HG03097 (cell line): ENCODE measurements around the gene ZNF322.
A peak's percentile ranks its signal among the peaks of the same experiment; 100 is the strongest.
"Not testable (repeated sequence)": the region's sequence is repeated elsewhere in the genome, so short reads cannot be mapped to it uniquely, and the experiment has no call there.

Source experiments
- ATAC-seq: cut with Tn5 transposase; IDR thresholded peaks from one replicate; pipeline ENCODE4 v1.9.1; 2021; ENCODE audit not compliant: unreplicated experiment, low FRiP score

The ZNF322 gene, protein sequence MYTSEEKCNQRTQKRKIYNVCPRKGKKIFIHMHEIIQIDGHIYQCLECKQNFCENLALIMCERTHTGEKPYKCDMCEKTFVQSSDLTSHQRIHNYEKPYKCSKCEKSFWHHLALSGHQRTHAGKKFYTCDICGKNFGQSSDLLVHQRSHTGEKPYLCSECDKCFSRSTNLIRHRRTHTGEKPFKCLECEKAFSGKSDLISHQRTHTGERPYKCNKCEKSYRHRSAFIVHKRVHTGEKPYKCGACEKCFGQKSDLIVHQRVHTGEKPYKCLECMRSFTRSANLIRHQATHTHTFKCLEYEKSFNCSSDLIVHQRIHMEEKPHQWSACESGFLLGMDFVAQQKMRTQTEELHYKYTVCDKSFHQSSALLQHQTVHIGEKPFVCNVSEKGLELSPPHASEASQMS

DNA sequence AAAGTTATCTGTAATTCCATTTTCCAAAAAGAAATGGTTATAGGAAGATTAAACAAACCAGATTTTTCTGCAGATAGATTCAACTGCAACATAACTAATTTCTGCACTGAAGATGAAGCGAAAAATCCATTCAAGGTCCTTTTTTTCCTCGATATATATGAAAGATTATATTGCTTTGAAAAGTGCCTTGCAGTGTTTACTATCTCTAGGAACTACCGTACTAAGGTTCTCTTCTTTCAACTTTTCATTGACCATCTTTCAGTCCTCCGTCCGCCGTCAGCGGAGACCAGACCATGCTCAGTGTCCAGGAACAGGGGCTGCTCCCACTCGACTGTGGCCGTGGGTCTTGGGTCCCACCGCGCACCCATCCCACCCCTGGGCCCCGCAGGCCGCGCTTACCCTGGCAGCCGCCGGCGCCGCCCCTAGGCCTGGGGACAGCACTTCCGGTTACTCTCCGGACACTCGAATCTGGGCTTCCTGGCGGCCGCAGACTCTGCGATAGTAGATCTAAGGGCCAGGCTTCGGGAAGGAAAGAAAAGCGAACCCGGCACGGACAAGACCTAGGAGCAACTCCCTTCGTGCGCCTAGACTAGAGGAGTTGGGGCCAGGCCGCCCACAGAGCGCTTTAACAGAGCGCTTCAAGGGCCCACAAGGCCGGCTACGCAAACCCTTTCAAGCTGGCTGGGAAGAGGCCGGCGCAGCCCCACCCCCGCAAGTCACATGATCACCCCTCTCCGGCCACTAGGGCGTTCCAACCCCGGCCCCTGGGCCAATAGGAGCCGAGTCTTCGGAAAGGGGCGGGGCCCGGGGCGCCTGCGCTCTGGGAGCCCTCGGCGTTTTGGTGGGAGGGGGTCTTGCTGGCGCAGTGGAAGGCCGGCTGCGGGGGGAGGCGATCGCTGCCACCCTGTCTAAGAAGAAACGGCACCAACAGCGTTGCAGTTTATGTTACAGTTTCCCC is at the start of gene ZNF322:
TSS of gene ZNF322 (minus strand) at position 705 of the 958 bp plus-strand sequence. CDS start 21,193 bp downstream, outside the sequence.
- ATAC-seq = peak; percentile 94

DNA sequence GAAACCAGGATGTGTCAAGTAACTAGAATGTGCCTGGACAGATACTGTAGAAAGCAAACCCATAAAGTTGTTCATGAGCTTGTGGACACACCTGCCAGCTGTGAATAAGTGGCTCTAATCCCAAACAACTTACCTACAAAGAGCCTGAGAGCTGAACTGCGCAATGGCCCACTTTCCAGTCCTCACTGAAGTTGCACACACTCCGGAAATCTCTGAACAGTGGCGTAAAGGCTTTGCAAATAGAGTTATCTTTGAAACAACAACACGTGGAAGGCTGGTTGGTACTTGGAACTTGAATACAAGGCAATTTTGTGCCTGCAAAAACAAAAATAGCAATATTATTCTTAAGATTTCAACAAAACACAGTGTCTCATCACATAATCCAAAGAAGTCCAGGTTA is 46.2 kb upstream of the ZNF322 start:
- not testable (repeated sequence) for ATAC-seq

DNA sequence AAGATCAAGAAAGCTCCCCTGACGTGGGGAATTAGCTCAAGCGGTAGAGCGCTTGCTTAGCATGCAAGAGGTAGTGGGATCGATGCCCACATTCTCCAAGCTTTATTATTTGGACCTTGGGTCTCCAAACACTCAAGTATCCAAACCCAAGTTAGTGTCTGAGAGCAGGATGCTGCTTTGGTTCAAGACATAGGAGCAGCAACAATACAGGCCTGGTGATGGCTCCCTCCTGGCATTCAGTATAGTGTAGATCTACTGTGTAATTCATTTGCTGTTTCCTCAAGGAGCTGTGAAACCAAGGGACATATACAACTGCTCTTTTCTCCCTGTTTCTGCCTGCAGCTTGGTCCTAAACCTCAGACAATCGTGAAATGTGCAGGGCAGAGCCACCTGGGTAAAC is 45.8 kb upstream of the ZNF322 start:
- ATAC-seq = not testable (repeated sequence)

DNA sequence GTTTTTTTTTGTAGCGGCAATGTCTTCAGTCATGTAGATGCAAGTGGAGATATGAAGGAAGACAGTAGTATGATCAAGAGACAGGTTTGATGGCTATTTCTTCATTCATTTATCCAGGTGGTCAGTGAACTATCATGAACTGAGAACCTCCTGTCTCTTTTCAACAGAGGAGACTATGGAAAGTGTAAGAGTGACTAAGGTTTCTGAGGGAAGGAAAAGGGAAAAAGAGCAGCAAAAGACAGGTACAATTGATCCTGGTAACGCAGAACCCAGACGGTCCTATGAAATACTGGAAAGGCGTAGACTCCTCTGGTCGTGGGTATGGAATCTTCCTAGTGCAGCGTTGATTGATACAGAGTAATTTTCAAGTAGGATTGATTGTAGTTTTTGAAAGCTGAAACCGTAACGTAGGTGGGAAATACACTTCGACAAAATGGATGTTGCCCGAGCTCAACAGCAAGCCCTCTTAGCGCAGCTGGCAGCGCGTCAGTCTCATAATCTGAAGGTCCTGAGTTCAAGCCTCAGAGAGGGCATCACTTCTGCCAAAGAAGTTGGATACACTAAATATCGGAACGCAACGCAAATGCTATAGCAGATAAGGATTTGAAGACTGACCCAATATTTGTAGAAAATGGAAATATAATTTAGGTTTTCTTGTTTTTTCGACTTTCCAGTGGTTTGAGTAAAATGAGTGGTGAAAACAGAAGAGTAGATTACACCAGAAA is 41.6 kb upstream of the ZNF322 start:
- not testable (repeated sequence) for ATAC-seq

DNA sequence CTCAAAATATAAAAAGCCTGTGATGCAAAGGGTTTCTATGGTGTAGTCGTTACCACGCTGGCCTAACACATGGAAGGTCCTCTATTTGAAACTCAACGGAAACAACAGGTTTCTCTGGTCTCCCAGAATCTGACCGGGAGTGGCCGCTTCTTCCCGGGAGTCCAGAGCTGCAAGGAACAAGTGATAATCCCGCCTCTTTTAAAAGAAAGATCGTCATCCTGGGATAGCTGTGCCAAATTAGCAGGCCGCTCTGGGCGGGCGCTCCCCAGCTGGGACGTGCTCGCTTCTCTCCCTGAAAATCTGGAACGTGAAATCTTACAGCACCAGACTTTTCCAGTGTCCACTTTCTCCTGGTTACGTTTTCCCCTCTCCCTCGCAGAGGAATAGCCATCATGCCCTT is 38.0 kb upstream of the ZNF322 start:
- not testable (repeated sequence) for ATAC-seq

DNA sequence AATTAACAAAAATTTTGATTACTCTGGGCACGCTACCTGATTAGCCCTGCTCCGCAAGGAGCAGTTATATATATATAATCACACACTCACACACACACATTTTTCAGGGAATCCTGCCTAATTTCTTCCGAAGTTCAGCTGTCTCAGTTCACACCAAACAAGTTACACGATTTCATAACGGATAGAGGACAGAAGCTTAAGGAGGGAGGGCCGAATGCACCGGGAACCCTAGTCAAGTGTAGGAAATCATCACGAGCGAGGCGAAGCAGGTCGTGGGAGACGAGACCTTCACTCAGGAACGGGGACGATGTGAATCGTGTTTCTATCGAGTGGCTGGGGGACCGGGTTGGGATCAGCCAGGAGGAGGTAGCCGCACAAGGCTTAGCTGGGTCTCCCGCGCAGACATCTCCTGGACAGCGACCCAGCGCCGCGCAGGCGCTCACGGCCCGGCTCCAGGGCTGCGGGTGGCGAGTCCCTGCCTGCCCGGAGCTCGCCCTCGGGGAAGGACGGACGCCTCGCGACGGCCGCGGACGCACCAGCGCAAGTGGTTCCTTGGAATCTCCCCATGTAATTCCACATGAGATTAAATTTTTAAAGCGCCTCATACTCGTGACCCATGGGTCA is 29.9 kb upstream of the ZNF322 start:
- not testable (repeated sequence) for ATAC-seq

DNA sequence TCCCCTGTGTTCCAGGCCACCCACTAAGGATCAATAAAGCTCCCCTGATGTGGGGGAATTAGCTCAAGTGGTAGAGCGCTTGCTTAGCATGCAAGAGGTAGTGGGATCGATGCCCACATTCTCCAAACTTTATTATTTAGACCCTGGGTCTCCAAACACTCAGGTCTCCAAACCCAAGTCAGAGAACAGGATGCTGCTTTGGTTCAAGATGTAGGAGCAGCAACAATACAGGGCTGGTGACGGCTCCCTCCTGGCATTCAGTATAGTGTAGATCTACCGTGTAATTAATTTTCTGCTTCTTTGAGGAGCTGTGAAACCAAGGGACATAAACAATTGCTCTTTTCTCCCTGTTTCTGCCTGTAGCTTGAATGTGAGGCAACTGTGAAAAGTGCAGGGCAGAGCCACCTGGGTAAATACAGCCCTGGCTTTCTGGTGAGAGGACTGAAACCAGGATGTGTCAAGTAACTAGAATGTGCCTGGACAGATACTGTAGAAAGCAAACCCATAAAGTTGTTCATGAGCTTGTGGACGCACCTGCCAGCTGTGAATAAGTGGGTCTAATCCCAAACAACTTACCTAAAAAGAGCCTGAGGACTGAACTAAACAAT is 23.0 kb upstream of the ZNF322 start:
- not testable (repeated sequence) for ATAC-seq

DNA sequence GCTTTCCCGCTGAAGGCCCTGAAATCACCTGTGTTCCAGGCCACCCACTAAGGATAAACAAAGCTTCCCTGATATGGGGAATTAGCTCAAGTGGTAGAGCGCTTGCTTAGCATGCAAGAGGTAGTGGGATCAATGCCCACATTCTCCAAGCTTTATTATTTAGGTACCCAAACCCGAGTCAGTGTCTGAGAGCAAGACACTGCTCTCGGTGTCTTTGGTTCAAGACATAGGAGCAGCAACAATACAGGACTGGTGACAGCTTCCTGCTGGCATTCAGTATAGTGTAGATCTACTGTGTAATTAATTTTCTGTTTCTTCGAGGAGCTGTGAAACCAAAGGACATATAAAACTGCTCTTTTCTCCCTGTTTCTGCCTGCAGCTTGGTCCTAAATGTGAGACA is 13.7 kb upstream of the ZNF322 start:
- ATAC-seq = not testable (repeated sequence)

DNA sequence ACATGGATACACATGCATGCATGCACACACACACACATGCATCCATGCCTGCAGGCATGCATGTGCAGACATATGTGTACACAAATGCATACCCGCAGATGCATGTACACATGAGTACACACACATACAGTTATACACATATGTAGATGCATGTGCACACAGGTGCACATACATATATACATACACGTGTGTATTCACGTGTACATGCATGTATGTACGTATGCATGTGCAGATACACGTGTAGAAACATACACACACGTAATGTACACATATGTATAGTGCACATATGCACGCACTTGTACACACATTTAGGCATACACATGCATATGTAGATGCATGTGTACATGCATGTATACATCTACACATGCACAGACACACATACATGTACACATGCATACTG is 11.0 kb upstream of the ZNF322 start:
- ATAC-seq = not testable (repeated sequence)

DNA sequence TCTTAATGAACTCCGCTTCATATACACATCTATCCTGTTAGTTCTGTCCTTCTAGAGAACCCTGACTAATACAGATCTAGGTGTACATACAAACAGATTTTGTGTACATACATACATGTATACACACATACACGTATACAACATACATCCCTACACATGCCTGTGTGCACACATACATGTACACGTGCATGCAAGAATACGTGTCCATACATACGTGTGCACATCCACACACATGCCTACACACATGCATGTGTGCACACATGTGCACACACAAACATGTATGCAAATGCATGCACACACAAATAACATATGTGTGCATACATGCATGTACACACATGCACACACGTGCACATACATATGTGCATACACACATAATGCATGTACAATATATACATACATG is 10.5 kb upstream of the ZNF322 start:
- ATAC-seq = not testable (repeated sequence)

DNA sequence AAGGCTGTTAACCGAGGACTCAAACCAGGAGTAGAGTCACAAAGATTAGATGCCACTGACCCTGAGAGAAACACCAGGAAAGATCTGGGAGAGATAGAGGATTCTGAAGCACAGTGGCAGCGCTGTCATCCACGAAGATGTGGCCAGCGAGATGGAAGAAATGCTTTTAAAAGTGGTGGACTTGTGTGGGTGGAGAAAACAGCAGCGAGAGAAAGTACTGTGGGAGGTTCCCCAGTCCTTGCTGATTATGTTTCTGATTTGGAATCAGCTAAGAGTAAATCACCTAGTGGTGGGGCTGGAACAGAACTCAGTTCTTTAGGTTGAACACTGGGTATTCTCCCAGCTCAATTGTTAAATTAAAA is 435 bp upstream of the ZNF322 start:
- peak; percentile 12 for ATAC-seq

DNA sequence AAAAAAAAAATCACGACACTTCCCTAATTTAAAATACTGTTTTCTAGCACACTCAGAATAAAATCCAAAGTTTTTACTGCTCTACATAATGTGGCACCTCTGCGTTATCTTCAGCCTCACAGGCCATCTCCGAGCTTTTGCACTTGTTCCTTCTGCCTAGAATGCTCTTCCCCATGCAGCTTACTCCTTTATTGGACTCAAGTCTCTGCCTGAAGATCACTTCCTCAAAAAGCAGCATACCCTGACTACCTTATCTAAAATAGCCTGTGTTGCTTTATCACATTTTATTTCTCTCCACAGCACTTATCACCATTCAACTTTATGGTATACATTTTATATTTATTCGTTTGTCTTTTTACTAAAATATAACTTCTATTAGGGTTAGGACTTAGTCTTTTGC is 2.3 kb downstream of the ZNF322 start:
- no peak for ATAC-seq

DNA sequence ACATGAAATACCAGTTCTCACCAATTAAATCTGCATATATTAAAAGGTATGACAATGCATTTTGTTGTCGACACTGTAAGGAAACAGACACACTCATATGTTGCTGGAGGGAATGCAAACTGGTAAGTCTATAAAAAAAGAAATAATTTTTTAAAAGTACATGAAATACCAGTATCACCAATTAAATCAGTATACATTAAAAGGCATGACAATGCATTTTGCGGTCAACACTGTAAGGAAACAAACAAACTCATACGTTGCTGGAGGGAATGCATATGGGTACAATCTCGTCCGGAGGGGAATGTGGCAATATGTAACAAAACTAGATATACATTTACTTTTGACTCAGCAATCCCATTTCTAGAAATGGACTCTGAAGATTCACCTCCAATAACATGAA is 6.5 kb downstream of the ZNF322 start:
- ATAC-seq = no peak

DNA sequence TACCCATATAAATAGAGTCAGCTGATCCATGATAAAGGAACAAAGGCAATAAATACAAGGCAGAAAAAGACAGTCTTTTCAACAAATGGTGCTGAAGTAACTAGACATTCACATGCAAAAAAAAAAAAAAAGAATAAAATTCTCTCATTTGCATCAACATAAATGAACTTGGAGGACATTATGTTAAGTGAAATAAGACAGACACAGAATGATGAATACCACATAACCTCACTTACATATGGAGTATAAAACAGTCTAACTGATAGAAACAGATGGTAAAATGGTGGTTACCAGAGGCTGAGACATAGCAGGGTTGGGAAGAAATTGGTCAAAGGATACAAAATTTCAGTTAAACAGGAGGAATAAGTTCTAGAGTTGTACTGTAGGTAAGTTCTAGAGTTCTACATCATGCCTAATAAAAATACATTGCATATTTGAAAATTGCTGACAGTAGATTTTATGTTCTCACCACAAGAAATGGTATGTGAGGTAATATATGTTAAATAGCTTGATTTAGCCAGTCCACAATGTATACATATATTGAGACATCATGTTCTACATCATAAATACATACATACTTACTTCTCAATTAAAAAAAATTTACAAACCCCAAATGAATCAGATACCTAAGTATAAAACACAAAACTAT is 8.3 kb downstream of the ZNF322 start:
- no peak for ATAC-seq

DNA sequence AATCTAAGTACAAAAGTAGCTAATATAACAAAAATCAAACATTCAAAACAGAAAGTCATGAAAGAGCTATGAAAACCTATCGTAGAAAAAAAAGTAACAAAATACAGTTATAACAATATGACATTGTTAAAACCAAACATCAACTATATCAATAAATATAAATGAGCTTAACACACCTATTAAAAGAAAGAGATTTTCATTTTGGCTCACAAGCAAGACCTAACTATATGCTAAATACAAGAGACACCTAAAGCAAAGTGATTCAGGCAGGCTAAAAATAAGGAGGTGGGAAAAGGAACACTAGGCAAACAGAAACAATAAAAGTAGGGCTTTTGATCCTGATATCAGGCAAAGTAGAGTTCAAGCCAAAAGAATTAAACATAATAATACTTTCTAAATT is 13.5 kb downstream of the ZNF322 start:
- no peak for ATAC-seq

DNA sequence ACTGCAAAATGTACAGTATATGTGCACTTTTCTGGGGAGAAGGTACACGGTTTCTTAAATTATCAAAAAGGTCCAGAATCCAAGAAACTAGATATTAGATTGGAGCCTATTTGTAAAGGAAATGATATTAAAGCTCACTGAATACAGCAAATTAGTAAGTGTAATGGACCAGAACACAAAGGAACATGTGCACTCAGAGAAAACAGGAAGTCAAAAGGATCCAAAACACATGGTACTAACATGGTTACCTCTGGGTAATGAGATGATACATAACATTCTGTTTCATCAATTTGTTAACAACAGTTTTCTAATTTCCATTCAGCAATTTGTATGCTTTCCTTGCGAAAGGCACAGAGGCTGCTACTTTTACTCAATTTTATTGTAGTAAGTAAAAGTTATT is 18.7 kb downstream of the ZNF322 start:
- ATAC-seq = no peak

DNA sequence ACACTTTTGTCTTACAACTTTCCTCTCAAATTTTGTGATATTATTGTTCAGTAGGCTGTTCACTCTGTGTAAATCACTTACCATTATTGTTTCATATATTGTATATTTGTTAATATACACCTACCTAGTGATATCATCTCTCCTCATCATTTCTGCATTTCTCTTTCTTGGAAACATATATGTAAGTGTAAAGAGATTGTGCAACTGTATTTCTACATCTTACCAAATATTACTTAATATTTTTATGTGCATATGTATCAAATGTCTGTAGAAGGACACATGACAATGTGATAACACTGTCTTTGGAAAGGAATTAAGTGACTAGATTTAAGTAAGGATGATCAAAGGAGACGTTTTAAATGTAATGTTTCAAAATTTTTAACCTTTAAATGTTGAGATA is 30.2 kb downstream of the ZNF322 start:
- no peak for ATAC-seq

DNA sequence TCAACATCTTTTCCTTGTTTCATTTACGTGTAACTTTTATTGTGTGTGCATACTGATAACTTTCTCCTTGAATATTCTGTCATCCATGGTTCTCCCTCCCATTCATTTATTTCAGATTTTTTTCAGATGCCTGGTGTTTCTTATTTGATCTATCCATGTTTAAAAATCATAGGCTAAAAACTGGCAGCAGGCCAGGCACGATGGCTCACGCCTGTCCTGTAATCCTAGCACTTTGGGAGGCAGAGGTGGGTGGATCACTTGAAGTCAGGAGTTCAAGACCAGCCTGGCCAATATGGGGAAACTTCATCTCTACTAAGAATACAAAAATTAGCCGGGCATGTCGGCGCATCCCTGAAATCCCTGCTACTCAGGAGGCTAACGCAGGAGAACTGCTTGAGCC is 31.7 kb downstream of the ZNF322 start:
- no peak for ATAC-seq

DNA sequence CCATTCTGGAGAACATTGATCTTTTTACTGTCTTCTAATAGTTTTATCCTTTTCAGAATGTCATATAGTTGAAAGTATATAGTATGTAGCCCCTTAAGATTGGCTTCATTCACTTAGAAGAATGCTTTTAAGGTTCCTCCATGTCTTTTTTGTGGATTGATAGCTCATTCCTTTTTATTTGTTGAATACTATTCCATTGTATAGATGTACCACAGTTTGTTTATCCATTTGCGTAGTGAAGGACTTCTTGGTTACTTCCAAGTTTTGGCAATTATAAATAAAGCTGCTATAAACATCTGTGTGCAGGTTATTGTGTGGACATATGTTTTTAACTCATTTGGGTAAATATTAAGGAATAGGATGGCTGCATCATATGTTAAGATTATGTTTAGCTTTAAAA is 35.0 kb downstream of the ZNF322 start:
- ATAC-seq = no peak
